ENCODE results near the gene REC8. TPM values are rescaled to one million over a fixed set of nuclear protein-coding genes. Genes with fewer than 3 reads are reported as not detected.

REC8 gene
- polyA plus RNA-seq, 1 donor (not counting 4 experiments of a cell fraction or from before 2014, with no cell fraction given) = 6.3 TPM

DNA sequence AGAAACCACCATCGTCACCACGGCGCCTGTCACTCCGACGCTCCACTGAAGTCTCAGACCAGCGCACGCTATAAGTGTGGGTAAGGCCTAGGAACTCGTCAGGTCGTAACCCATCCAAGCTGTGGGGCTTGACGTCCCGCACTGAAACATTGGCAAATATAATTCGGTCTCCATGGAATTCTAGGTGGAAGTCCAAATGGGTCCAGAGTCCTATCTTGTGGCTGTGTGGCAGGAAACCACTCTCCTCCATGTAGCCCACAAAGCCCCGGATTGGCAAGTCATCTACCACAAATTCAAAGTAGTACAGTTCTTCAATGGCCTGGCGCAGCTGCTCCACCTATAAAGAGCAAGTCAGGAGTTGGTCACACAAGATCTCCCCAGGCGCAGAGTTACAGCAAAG is 21.1 kb downstream of the REC8 start:
- DNase-seq (ENCODE audit: low read depth, low spot score) (no peak), FAIRE-seq (no peak)
- Histone ChIP-seq H4K20me1 (ENCODE audit: control insufficient read depth, extremely low read depth, insufficient read depth, low read length) (no peaks in the 10 kb centered on the region), H2AFZ (ENCODE audit: control insufficient read depth, low read length) (no peak overlapping the region), H3K9me1 (ENCODE audit: control insufficient read depth, extremely low read depth, insufficient read depth, low read length) (no peaks in the 10 kb centered on the region), H3K9ac (ENCODE audit: control insufficient read depth, extremely low read depth, insufficient read depth, low read length) (no peak overlapping the region), H3K27me3 (ENCODE audit: control insufficient read depth, extremely low read depth, insufficient read depth, low read length) (no peaks in the 10 kb centered on the region), H3K79me2 (ENCODE audit: control insufficient read depth, insufficient read depth, low read length) (peaks cover 47% of the 10 kb centered on the region), H3K4me2 (ENCODE audit: control insufficient read depth, extremely low read depth, insufficient read depth, low read depth, low read length) (no peak overlapping the region), H3K4me1 (ENCODE audit: control insufficient read depth, extremely low read depth, insufficient read depth, low read length) (peaks cover 22% of the 10 kb centered on the region), H3K9me3 (ENCODE audit: control insufficient read depth, low read depth, low read length) (no peaks in the 10 kb centered on the region), H3K4me3 (ENCODE audit: control insufficient read depth in 2 of 3, extremely low read depth in 1 of 3, insufficient read depth in 2 of 3, low read depth in 1 of 3, low read length in 3 of 3) (no peak overlapping the region), H3K36me3 (ENCODE audit: control insufficient read depth in 2 of 2, extremely low read depth in 1 of 2, insufficient read depth in 2 of 2, low read length in 2 of 2) (peaks cover 15 to 21% of the 10 kb centered on the region in 2 experiments), H3K27ac (ENCODE audit: control insufficient read depth, insufficient read depth, low read length) (no peak overlapping the region)
- TF ChIP-seq, protein P1, sequence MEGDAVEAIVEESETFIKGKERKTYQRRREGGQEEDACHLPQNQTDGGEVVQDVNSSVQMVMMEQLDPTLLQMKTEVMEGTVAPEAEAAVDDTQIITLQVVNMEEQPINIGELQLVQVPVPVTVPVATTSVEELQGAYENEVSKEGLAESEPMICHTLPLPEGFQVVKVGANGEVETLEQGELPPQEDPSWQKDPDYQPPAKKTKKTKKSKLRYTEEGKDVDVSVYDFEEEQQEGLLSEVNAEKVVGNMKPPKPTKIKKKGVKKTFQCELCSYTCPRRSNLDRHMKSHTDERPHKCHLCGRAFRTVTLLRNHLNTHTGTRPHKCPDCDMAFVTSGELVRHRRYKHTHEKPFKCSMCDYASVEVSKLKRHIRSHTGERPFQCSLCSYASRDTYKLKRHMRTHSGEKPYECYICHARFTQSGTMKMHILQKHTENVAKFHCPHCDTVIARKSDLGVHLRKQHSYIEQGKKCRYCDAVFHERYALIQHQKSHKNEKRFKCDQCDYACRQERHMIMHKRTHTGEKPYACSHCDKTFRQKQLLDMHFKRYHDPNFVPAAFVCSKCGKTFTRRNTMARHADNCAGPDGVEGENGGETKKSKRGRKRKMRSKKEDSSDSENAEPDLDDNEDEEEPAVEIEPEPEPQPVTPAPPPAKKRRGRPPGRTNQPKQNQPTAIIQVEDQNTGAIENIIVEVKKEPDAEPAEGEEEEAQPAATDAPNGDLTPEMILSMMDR (optimal IDR thresholded peaks at IDR 0.05 in 1 of 3, IDR thresholded peaks at IDR 0.05 in 1 of 3, conservative IDR thresholded peaks at IDR 0.05 in 1 of 3; ENCODE audit: extremely low read depth in 1 of 3, insufficient read depth in 2 of 3, low read length in 3 of 3) = no peak
- TF ChIP-seq EZH2 (IDR thresholded peaks at IDR 0.05; ENCODE audit: low read length) = no peak
- dilution Hi-C loops (cut with MboI; ENCODE audit: extremely low pct_ligation_motif_present, low sequenced_read_pairs) = no loop called here

DNA sequence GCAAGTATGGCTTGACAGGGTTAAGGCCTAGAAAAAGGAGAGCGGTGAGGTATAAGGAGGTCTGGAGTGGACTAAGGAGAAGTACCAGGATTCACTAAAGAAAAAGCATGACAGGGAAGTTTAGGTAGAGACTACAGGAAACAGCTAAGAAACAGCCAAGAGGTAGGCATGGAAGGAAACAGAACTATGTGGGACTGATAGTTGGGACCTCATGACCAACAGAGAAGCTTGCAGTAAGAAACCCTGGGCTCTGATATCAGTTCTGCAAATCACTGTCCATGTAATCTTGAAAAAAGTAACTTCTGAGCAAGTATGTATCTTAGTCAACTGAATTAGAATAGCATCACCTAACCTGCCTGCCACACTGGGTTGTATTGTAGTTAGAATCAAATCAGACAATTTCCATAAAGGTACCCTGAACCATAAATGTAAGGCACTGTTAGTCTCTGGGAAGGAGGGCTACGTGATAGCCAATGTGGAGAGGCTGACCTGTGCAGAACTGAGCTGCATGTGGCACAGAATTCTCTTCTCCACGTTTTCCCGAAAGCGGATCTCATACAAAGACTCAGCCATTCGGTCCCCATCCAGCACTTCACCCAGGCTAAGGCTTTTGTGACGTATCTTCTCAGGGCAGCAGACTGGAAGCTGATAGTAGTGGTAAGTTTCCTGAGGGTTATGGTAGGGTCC is 22.4 kb downstream of the REC8 start:
- Histone ChIP-seq H3K27ac (ENCODE audit: control insufficient read depth, insufficient read depth, low read length) (no peak overlapping the region), H3K79me2 (ENCODE audit: control insufficient read depth, insufficient read depth, low read length) (peaks cover 49% of the 10 kb centered on the region), H3K4me1 (ENCODE audit: control insufficient read depth, extremely low read depth, insufficient read depth, low read length) (peaks cover 15% of the 10 kb centered on the region), H3K9me1 (ENCODE audit: control insufficient read depth, extremely low read depth, insufficient read depth, low read length) (no peaks in the 10 kb centered on the region), H3K4me2 (ENCODE audit: control insufficient read depth, extremely low read depth, insufficient read depth, low read depth, low read length) (peak overlapping the region; percentile 98), H3K36me3 (ENCODE audit: control insufficient read depth in 2 of 2, extremely low read depth in 1 of 2, insufficient read depth in 2 of 2, low read length in 2 of 2) (peaks cover 15 to 21% of the 10 kb centered on the region in 2 experiments), H3K4me3 (ENCODE audit: control insufficient read depth in 2 of 3, extremely low read depth in 1 of 3, insufficient read depth in 2 of 3, low read depth in 1 of 3, low read length in 3 of 3) (peak overlapping the region; percentile 83 to 98 (median 96)), H3K9ac (ENCODE audit: control insufficient read depth, extremely low read depth, insufficient read depth, low read length) (peak overlapping the region; percentile 98), H3K27me3 (ENCODE audit: control insufficient read depth, extremely low read depth, insufficient read depth, low read length) (no peaks in the 10 kb centered on the region), H2AFZ (ENCODE audit: control insufficient read depth, low read length) (no peak overlapping the region), H3K9me3 (ENCODE audit: control insufficient read depth, low read depth, low read length) (no peaks in the 10 kb centered on the region), H4K20me1 (ENCODE audit: control insufficient read depth, extremely low read depth, insufficient read depth, low read length) (no peaks in the 10 kb centered on the region)
- DNase-seq (ENCODE audit: low read depth, low spot score) = no peak
- FAIRE-seq = no peak
- TF ChIP-seq EZH2 (IDR thresholded peaks at IDR 0.05; ENCODE audit: low read length) = no peak
- TF ChIP-seq, protein P1 (optimal IDR thresholded peaks at IDR 0.05 in 1 of 3, IDR thresholded peaks at IDR 0.05 in 1 of 3, conservative IDR thresholded peaks at IDR 0.05 in 1 of 3; ENCODE audit: extremely low read depth in 1 of 3, insufficient read depth in 2 of 3, low read length in 3 of 3) = no peak
- dilution Hi-C loops (cut with MboI; ENCODE audit: extremely low pct_ligation_motif_present, low sequenced_read_pairs) = no loop called here

Data from keratinocyte (primary cell).